Endothelial cell of umbilical vein (primary cell): ENCODE data around the gene HABP4. TPM values are rescaled to one million over a fixed set of nuclear protein-coding genes. Genes with fewer than 3 reads are reported as not detected.

Experiments
- BruUV-seq: library from RNA; stranded (reverse); fragments of 400-500 nt; replicated peaks from 2 replicates; lab custom pipeline; 2021; lab: Mats Ljungman, UMichigan
- CTCF ChIA-PET: fragments of 300-600, 350-600 bp; sonication (Branson Sonifier 250); formaldehyde crosslinking; loops from one replicate; lab custom pipeline; 2021; ENCODE audit warnings: antibody characterized with exemption, inconsistent platforms; lab: Charles Lee
- POLR2A ChIA-PET: fragments of 300-600, 350-600 bp; sonication (Branson Sonifier 250); formaldehyde crosslinking; loops from one replicate; lab custom pipeline; 2021; ENCODE audit warnings: antibody characterized with exemption, inconsistent platforms; lab: Charles Lee
- DNase-seq: peaks from one replicate; pipeline ENCODE4 v3.0.0-alpha.2; 2011; ENCODE audit warnings: low read depth, low spot score
- FAIRE-seq: peaks from 2 replicates; lab custom pipeline; 2011; peaks lifted over from hg19 to GRCh38; lab: Jason Lieb, UNC
- H2AFZ ChIP-seq: 2 replicates; pipeline ENCODE4 v1.6.0; 2012; ENCODE audit warnings: low read depth, low read length, control low read depth, inconsistent platforms
- H3K27ac ChIP-seq: 2 replicates; pipeline ENCODE4 v1.5.1; 2011; ENCODE audit warnings: low read depth, mild to moderate bottlenecking, control low read depth, low read length, moderate library complexity; ENCODE audit not compliant: insufficient read depth
- H3K27me3 ChIP-seq, 2 experiments: 2 replicates each; pipeline versions ENCODE4 v1.6.0 to v1.6.1; 2011; ENCODE audit warnings: low read length in 2 of 2, mixed read lengths in 1 of 2; ENCODE audit not compliant: control insufficient read depth in 2 of 2, insufficient read depth in 2 of 2
- H3K36me3 ChIP-seq, 2 experiments: 2 replicates in 1 of 2; 3 replicates in 1 of 2; pipeline ENCODE4 v1.5.1; 2011; ENCODE audit warnings: low read length in 2 of 2, mild to moderate bottlenecking in 1 of 2, moderate library complexity in 1 of 2; ENCODE audit not compliant: control insufficient read depth in 2 of 2, insufficient read depth in 2 of 2; ENCODE audit errors: extremely low read depth in 1 of 2
- H3K4me1 ChIP-seq: 3 replicates; pipeline ENCODE4 v1.5.1; 2011; ENCODE audit warnings: mild to moderate bottlenecking, low read length; ENCODE audit not compliant: control insufficient read depth, insufficient read depth; ENCODE audit errors: extremely low read depth
- H3K4me2 ChIP-seq: 2 replicates; pipeline ENCODE4 v1.6.1; 2011; ENCODE audit warnings: low read length, control low read depth, mixed read lengths; ENCODE audit not compliant: insufficient read depth
- H3K4me3 ChIP-seq, 3 experiments: fragments of 200-600 bp in 1 of 3; sonication (generic), shearing (Covaris generic) in 1 of 3; replicated peaks in 1 of 3; 2 replicates each; pipeline ENCODE4 v1.5.1; 2011 to 2016; ENCODE audit warnings: control low read depth in 3 of 3, low read length in 3 of 3, mild to moderate bottlenecking in 2 of 3, inconsistent platforms in 1 of 3, low read depth in 1 of 3, moderate library complexity in 1 of 3; ENCODE audit not compliant: insufficient read depth in 1 of 3
- H3K79me2 ChIP-seq: 2 replicates; pipeline ENCODE4 v1.6.0; 2012; ENCODE audit warnings: low read length, inconsistent platforms; ENCODE audit not compliant: control insufficient read depth, insufficient read depth
- H3K9ac ChIP-seq: replicated peaks from 2 replicates; pipeline ENCODE3; 2011; ENCODE audit warnings: low read length, control low read depth; ENCODE audit not compliant: insufficient read depth; ENCODE audit errors: extremely low read depth
- H3K9me1 ChIP-seq: replicated peaks from 3 replicates; pipeline ENCODE4 v1.6.0; 2011; ENCODE audit warnings: mild to moderate bottlenecking, low read length; ENCODE audit not compliant: control insufficient read depth, insufficient read depth; ENCODE audit errors: extremely low read depth
- H3K9me3 ChIP-seq: replicated peaks from 2 replicates; pipeline ENCODE4 v1.5.1; 2012; ENCODE audit warnings: low read length, inconsistent platforms; ENCODE audit not compliant: control insufficient read depth, insufficient read depth
- H4K20me1 ChIP-seq: replicated peaks from 2 replicates; pipeline ENCODE3; 2011; ENCODE audit warnings: mild to moderate bottlenecking, low read length; ENCODE audit not compliant: control insufficient read depth, insufficient read depth; ENCODE audit errors: extremely low read depth
- CTCF ChIP-seq, 2 donors: IDR thresholded peaks; 1 replicate in 1 of 2; 2 replicates in 1 of 2; pipeline ENCODE4 v1.5.1; 2011; ENCODE audit warnings: low read length in 2 of 2, mild to moderate bottlenecking in 2 of 2, moderate library complexity in 2 of 2, control low read depth in 1 of 2, inconsistent platforms in 1 of 2, low read depth in 1 of 2; ENCODE audit not compliant: insufficient read depth in 1 of 2; ENCODE audit errors: extremely low read depth in 1 of 2
- EZH2 ChIP-seq: IDR thresholded peaks from 2 replicates; pipeline ENCODE4 v1.6.1; 2012; ENCODE audit warnings: borderline replicate concordance, low read depth, mild to moderate bottlenecking, moderate library complexity, low read length, inconsistent platforms; ENCODE audit not compliant: severe bottlenecking
- FOS ChIP-seq: IDR thresholded peaks from 2 replicates; pipeline ENCODE4 v1.6.1; 2011; ENCODE audit warnings: mild to moderate bottlenecking, low read length, moderate library complexity, borderline replicate concordance; ENCODE audit not compliant: insufficient read depth
- GATA2 ChIP-seq: IDR thresholded peaks from 2 replicates; pipeline ENCODE4 v1.7.0; 2011; ENCODE audit warnings: low read depth, mild to moderate bottlenecking, moderate library complexity, mixed read lengths, low read length; ENCODE audit not compliant: insufficient read length, insufficient read depth
- JUN ChIP-seq: IDR thresholded peaks from 2 replicates; pipeline ENCODE4 v1.6.1; 2011; ENCODE audit warnings: borderline replicate concordance, low read depth; ENCODE audit not compliant: insufficient read length, insufficient read depth
- MYC ChIP-seq: IDR thresholded peaks from one replicate; pipeline ENCODE4 v1.6.1; 2011; ENCODE audit warnings: mild to moderate bottlenecking, low read depth, low read length
- POLR2A ChIP-seq: IDR thresholded peaks from 2 replicates; pipeline ENCODE4 v1.6.1; 2012; ENCODE audit warnings: low read depth, mild to moderate bottlenecking, control low read depth, low read length
- POLR2AphosphoS5 ChIP-seq: IDR thresholded peaks from 2 replicates; pipeline ENCODE4 v1.6.1; 2012; ENCODE audit warnings: low read depth, mild to moderate bottlenecking, control low read depth, low read length, moderate library complexity; ENCODE audit not compliant: insufficient read depth
- dilution Hi-C: fragments of 300-500 bp; cut with MboI; formaldehyde crosslinking; loops from one replicate; pipeline ENCODE4 v1.15.0; 2019; ENCODE audit warnings: low sequenced_read_pairs; ENCODE audit not compliant: extremely low pct_ligation_motif_present
- intact Hi-C: fragments of 100-400 bp; cut with micrococcal nuclease; formaldehyde crosslinking; loops from one replicate; pipeline ENCODE4 v1.10.0; 2022
- polyA plus RNA-seq, 4 experiments: library from polyadenylated mRNA; depleted of rRNA in 3 of 4; stranded (reverse) in 3 of 4; unstranded in 1 of 4; fragments of >200 nt; gene quantifications; 2 replicates each; pipeline versions ENCODE4 v1.2.1 to v1.2.3, GENCODE V29; 2011 to 2012; ENCODE audit warnings: missing spikeins in 1 of 4
- total RNA-seq: library from RNA; stranded (reverse); gene quantifications from 2 replicates; pipeline ENCODE4 v1.2.3, GENCODE V29; 2021
- TF ChIP-seq, protein P1 (sequence below): IDR thresholded peaks from 2 replicates; pipeline ENCODE4 v1.6.1; 2011; ENCODE audit not compliant: insufficient read depth, insufficient read length

HABP4 gene
- total and polyA plus RNA-seq, 2 donors (not counting 3 experiments of a cell fraction or from before 2014, with no cell fraction given): 4.6 to 11.1 TPM

- CTCF ChIA-PET: interaction anchor here (1.3 kb wide), 1 partner anchor 9 kb away, joined by 3 read pairs; no protein-coding TSS in a partner anchor
- Histone ChIP-seq H3K27me3 (peaks cover 0 to 2% of the 10 kb centered on the region in 2 experiments), H4K20me1 (no peaks in the 10 kb centered on the region), H3K4me2 (no peak overlapping the region), H3K36me3 (no peaks in the 10 kb centered on the region), H2AFZ (no peak overlapping the region), H3K9me1 (no peaks in the 10 kb centered on the region), H3K9ac (no peak overlapping the region), H3K27ac (no peak overlapping the region), H3K4me1 (no peaks in the 10 kb centered on the region), H3K9me3 (no peaks in the 10 kb centered on the region), H3K4me3 (no peak overlapping the region), H3K79me2 (no peaks in the 10 kb centered on the region)
- POLR2A ChIA-PET: no interaction called here
- no peak for FAIRE-seq
- no TSS peak for BruUV-seq
- dilution Hi-C loops (no loop called here), intact Hi-C loops (no loop called here)
- DNase-seq: no peak
- TF ChIP-seq CTCF (IDR thresholded peaks at IDR 0.05; ENCODE audit: extremely low read depth in 1 of 2, insufficient read depth in 1 of 2, low read depth in 1 of 2, low read length in 2 of 2) (no peak), FOS (no peak), EZH2 (no peak), GATA2 (no peak), POLR2AphosphoS5 (no peak), JUN (no peak), POLR2A (no peak), MYC (no peak)
- TF ChIP-seq, protein P1, sequence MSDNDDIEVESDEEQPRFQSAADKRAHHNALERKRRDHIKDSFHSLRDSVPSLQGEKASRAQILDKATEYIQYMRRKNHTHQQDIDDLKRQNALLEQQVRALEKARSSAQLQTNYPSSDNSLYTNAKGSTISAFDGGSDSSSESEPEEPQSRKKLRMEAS: no peak
Observed at GRCh38 chr9:96523374-96523773, 73.4 kb downstream of the HABP4 start.
